DND-41 (cell line): ENCODE data around the gene LIMS2.

Source experiments
- ATAC-seq: fragments of 200-7000 bp; cut with Tn5 transposase; 3 replicates; pipeline ENCODE4 v1.9.1; 2021; ENCODE audit warnings: low read depth; ENCODE audit not compliant: insufficient read depth
- DNase-seq: peaks from one replicate; pipeline ENCODE4 v3.0.0-alpha.2; 2020
- H2AFZ ChIP-seq: 2 replicates; pipeline ENCODE4 v1.6.0; 2012; ENCODE audit warnings: low read depth, low read length
- H3K27ac ChIP-seq: 2 replicates; pipeline ENCODE4 v1.5.1; 2012; ENCODE audit warnings: low read length, inconsistent platforms
- H3K27me3 ChIP-seq: fragments of 200-600 bp; sonication (generic); 2 replicates; pipeline ENCODE4 v1.6.0; 2012; ENCODE audit warnings: low read length, mild to moderate bottlenecking, inconsistent platforms; ENCODE audit not compliant: insufficient read depth, poor library complexity
- H3K36me3 ChIP-seq: 2 replicates; pipeline ENCODE4 v1.5.1; 2012; ENCODE audit warnings: low read length, inconsistent platforms; ENCODE audit not compliant: insufficient read depth
- H3K4me1 ChIP-seq: 2 replicates; pipeline ENCODE4 v1.5.1; 2012; ENCODE audit warnings: mild to moderate bottlenecking, low read length; ENCODE audit not compliant: insufficient read depth
- H3K4me2 ChIP-seq: 2 replicates; pipeline ENCODE4 v1.6.0; 2012; ENCODE audit warnings: mild to moderate bottlenecking, moderate library complexity, low read length, inconsistent platforms; ENCODE audit not compliant: insufficient read depth
- H3K4me3 ChIP-seq, 2 experiments: fragments of 200-600 bp in 1 of 2; shearing (Covaris generic) in 1 of 2; 2 replicates each; pipeline ENCODE4 v1.5.1; 2012 to 2016; ENCODE audit warnings: inconsistent platforms in 2 of 2, low read length in 2 of 2, mild to moderate bottlenecking in 2 of 2, low read depth in 1 of 2, moderate library complexity in 1 of 2
- H3K79me2 ChIP-seq: 2 replicates; pipeline ENCODE4 v1.6.0; 2012; ENCODE audit warnings: low read length, inconsistent platforms; ENCODE audit not compliant: insufficient read depth
- H3K9ac ChIP-seq: 2 replicates; pipeline ENCODE4 v1.6.0; 2012; ENCODE audit warnings: low read depth, mild to moderate bottlenecking, inconsistent platforms, low read length, moderate library complexity
- H3K9me3 ChIP-seq: 2 replicates; pipeline ENCODE4 v1.5.1; 2012; ENCODE audit warnings: low read length, moderate library complexity, mild to moderate bottlenecking, inconsistent platforms; ENCODE audit not compliant: insufficient read depth, severe bottlenecking
- H4K20me1 ChIP-seq: 2 replicates; pipeline ENCODE4 v1.6.0; 2012; ENCODE audit warnings: low read length; ENCODE audit not compliant: insufficient read depth
- EZH2 ChIP-seq: IDR thresholded peaks from 3 replicates; pipeline ENCODE4 v1.6.1; 2012; ENCODE audit warnings: borderline replicate concordance, low read depth, mild to moderate bottlenecking, moderate library complexity, low read length, inconsistent platforms; ENCODE audit not compliant: severe bottlenecking
- TF ChIP-seq, protein P1 (sequence below): IDR thresholded peaks from 2 replicates; pipeline ENCODE4 v1.5.1; 2012; ENCODE audit warnings: borderline replicate concordance, low read length, moderate library complexity, mild to moderate bottlenecking; ENCODE audit not compliant: poor library complexity, severe bottlenecking; ENCODE audit errors: extremely low read depth

The LIMS2 gene

GRCh38 chr2:127700527-127701192 is 25.3 kb upstream of the LIMS2 start:
- H3K79me2 ChIP-seq: peaks cover 46% of the 10 kb centered on the region
- H3K4me1 ChIP-seq: peaks cover 39% of the 10 kb centered on the region
- H3K9me3 ChIP-seq: no peaks in the 10 kb centered on the region
- ATAC-seq: no peak
- H3K36me3 ChIP-seq: peaks cover 18% of the 10 kb centered on the region
- peaks cover 5% of the 10 kb centered on the region; the same call in 1 of the 2 replicates for H4K20me1 ChIP-seq
- TF ChIP-seq EZH2: no peak
- TF ChIP-seq, protein P1, sequence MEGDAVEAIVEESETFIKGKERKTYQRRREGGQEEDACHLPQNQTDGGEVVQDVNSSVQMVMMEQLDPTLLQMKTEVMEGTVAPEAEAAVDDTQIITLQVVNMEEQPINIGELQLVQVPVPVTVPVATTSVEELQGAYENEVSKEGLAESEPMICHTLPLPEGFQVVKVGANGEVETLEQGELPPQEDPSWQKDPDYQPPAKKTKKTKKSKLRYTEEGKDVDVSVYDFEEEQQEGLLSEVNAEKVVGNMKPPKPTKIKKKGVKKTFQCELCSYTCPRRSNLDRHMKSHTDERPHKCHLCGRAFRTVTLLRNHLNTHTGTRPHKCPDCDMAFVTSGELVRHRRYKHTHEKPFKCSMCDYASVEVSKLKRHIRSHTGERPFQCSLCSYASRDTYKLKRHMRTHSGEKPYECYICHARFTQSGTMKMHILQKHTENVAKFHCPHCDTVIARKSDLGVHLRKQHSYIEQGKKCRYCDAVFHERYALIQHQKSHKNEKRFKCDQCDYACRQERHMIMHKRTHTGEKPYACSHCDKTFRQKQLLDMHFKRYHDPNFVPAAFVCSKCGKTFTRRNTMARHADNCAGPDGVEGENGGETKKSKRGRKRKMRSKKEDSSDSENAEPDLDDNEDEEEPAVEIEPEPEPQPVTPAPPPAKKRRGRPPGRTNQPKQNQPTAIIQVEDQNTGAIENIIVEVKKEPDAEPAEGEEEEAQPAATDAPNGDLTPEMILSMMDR: no peak
- H3K9ac ChIP-seq: peak overlapping the region; percentile 94
- H3K4me3 ChIP-seq: peak overlapping the region; percentile 65 to 91
- no peak for DNase-seq
- H3K4me2 ChIP-seq: peak overlapping the region; percentile 92
- peak overlapping the region; percentile 99 for H2AFZ ChIP-seq
- H3K27ac ChIP-seq: peak overlapping the region; percentile 99
- no peaks in the 10 kb centered on the region for H3K27me3 ChIP-seq

DNA sequence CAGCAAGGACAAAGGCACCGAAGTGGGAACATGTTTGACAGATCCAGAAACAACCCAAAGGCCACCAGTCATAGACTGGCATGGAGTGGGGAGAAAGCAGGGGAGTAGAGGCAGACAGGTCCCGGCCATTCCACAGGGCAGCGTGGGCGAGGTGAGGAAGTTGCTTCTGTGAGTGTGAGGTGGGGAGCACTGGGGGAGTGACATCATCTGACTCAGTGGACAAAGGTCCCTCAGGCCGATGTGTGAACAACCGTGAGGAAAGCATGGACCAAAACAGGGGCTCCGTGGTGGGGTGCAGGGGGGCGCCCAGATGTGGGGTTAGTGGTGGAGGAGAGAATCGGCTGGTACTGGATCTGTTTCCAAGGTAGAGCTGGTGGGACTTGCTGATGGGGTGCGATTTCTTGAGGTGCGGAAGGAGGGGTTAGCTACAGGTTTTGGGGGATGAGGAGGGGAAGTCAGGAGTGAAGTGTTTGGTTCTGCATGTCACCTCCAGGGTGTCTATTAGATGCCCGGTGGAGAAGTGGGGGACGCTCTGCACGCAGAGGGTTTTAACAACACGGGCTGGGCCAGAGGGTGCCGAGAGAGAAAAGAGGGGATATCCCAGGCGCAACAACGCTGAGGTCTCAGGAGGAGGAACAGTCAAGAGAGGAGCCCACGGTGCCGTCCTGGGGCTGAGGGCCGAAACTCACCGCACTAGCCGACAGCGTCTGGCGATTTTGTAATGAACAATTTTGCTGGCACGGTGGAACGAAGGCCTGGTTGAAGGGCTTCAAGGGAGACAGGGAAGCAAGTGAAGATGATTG is 23.4 kb upstream of the LIMS2 start:
- Histone ChIP-seq H3K9me3 (no peaks in the 10 kb centered on the region), H3K27me3 (no peaks in the 10 kb centered on the region), H2AFZ (no peak overlapping the region), H3K79me2 (peaks cover 30% of the 10 kb centered on the region), H4K20me1 (peaks cover 5% of the 10 kb centered on the region; the same call in 1 of the 2 replicates), H3K36me3 (peaks cover 6% of the 10 kb centered on the region), H3K4me3 (no peak overlapping the region), H3K4me2 (no peak overlapping the region), H3K27ac (no peak overlapping the region), H3K4me1 (peaks cover 27% of the 10 kb centered on the region), H3K9ac (no peak overlapping the region)
- DNase-seq: no peak
- no peak for ATAC-seq
- TF ChIP-seq, protein P1: no peak
- no peak for TF ChIP-seq EZH2

DNA sequence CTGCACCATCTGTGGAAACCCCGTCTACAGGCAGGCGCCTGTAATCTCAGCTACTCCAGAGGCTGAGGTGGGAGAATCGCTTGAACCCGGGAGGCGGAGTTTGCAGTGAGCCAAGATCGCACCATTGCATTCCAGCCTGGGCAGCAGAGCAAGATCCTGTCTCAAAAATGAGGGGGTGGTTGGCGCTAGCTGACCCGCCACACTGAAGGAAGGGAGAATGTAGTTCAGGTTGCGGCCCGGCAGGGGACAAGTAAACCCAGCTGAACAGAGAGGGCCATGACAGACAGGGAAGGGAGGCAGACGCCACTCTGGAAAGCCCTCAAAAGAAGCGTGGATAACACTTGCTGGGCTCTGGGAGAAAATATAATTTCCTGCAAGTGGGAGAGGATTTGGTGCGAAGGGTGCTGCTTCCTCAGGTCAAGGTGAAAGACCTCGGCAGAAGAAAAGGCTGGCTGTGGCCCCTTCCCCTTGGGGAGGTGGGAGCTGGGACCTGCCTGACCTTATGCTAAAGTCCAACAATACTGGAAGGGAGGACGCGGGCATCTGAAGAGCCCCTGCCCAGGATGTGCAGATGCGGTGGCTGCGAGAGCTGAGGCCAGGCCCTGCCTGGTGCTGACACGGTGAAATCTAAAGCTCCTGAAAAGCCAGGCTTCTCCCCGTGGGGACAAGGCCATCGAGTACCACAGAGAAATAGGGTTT is 22.3 kb upstream of the LIMS2 start:
- TF ChIP-seq, protein P1: no peak
- no peak for ATAC-seq
- Histone ChIP-seq H2AFZ (no peak overlapping the region), H3K9ac (no peak overlapping the region), H3K4me2 (no peak overlapping the region), H3K4me3 (no peak overlapping the region), H3K27me3 (no peaks in the 10 kb centered on the region), H3K27ac (no peak overlapping the region), H3K36me3 (no peaks in the 10 kb centered on the region; the same call in 1 of the 2 replicates), H4K20me1 (no peaks in the 10 kb centered on the region), H3K9me3 (no peaks in the 10 kb centered on the region), H3K79me2 (peaks cover 19% of the 10 kb centered on the region), H3K4me1 (peaks cover 16% of the 10 kb centered on the region)
- DNase-seq: no peak
